OCI-M2 (cell line): ENCODE measurements around the gene UBE2S.

Source experiments
- DNase-seq: peaks from one replicate; lab custom pipeline; 2025; ENCODE audit not compliant: unreplicated experiment; lab: John Stamatoyannopoulos, UW

Gene UBE2S

DNA sequence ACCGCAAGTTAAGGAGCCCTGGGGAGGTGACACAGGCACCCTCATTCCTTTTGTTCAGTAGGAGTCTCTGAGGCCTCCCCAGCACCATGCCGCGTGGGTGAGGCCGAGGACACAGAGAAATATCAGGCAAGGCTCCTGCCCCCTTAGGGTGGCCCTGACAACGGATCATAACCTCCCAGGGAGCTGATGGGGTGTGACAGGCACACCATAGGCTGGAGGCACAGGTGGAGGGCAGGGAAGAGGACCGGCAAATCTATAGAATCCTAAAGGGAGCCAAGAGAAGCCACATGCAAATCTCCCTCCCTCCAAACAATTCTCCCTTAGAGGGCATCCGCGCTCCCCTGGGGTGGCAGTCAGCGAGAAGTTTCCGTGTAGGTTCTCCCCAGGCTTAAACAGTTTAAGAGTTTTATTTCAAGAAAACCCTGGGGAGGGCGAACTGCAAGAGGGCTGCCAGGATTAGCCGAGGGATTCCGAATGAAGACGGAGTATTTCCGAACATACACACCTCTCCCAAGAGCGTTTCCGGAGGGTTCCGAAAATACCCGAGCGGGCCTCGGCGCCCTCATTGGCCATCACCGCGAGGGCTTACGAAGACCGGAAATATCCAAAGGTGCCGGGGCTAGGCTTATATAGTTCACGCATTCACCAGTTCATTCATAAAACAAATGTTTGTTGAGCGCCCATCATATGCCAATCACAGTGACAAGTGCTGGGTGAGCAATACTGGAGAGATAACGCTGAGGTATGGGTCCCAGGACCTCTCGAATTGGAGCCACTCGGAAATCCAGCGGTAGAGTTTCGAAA, 22.5 kb downstream of the UBE2S start:
- DNase-seq, result peak; percentile 99

DNA sequence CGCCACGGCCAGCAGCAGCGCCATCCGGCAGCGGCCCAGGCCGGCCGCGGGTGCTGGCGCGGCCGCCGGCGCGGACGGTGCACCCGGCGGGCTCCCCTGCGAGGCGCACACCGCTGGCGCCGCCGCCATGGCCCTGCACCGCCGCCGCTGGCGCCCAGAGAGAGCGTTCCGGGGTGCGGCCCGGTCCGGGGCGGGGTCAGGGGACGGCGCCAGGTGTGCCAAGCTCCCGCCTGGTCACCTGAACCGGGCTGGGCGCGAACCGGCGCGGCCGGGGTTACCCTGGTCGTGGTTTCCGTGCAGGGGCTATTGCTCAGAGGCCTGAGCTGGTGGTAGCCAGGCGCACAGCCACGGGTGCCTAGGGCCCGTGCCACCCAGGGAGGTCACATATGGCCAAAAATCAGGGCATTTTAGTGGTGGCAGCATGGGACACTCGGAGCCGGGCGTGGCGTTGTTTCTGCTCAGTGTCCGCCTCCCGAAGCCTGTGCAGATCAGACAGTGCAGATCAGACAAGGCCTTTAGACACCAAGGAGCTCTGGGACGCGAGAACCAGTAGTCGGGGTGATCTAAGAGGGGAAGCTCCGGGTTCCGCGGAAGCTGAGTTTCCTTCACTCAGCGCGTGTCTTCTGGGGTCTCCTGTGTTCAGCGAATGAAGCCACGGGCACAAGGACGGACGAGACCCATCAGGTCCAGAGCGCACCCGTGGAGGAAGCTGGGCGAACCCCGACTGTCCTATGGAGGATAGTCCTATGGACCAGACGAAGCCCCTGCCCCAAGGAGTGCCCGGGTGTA, 23.3 kb downstream of the UBE2S start, which contains the start of gene TMEM238:
TSS of gene TMEM238 (minus strand) at position 162 of the 789 bp plus-strand sequence. CDS start at position 129, 33 bp downstream.
- DNase-seq, result no peak

DNA sequence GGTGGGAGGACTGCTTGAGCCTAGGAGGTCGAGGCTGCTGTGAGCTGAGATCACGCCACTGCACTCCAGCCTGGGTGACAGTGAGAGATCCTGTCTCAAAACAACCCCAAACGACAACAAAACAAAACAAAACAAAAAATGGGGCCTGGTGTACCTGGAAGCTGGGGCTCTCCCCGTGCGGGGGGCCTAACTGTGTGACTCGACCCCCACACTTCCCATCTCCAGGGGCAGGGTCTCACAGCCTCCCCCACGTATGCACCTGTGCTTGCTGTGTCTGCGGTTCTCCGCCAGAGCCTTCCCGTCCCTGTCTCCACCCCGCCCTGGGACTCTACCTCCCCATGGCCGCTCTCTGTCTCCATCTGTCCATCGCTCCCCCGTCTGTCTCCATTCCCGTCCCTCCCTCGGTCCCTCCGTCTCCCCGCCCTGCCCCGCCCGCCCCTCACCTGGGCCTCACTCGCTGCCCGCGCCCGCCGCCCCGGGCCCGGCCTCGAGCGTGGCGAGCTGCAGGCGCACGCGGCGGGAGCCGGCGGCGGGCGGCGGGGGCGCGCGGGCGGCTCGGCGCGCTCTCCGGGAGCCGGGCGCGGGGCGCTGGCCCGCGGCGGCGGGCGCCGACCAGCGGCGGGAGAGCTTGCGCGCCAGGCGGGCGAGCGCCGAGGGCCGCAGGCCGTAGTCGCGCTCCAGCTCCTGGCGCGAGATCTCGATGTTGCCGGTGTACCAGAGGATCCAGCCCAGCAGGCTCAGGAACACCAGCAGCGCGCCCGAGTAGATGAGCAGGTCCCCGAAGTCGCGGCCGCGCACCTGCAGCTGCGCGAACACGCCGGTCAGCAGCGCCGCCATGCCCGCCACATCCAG, 24.1 kb downstream of the UBE2S start:
- DNase-seq, result no peak

GRCh38 chr19:55382522-55383054, 25.0 kb downstream of the UBE2S start:
- no peak for DNase-seq

- DNase-seq, result no peak
These were observed 25.6 kb downstream of the UBE2S start for GRCh38 chr19:55382013-55382412.

GRCh38 chr19:55379174-55379573, 28.4 kb downstream of the UBE2S start:
- DNase-seq, result no peak

GRCh38 chr19:55377356-55378131, 30.0 kb downstream of the UBE2S start:
- DNase-seq, result no peak

GRCh38 chr19:55376241-55376933, 31.2 kb downstream of the UBE2S start, which contains the start of gene TMEM190:
TSS of gene TMEM190 (plus strand) at chr19:55376826. CDS start at chr19:55376854, 28 bp downstream.
- DNase-seq, result no peak

DNA sequence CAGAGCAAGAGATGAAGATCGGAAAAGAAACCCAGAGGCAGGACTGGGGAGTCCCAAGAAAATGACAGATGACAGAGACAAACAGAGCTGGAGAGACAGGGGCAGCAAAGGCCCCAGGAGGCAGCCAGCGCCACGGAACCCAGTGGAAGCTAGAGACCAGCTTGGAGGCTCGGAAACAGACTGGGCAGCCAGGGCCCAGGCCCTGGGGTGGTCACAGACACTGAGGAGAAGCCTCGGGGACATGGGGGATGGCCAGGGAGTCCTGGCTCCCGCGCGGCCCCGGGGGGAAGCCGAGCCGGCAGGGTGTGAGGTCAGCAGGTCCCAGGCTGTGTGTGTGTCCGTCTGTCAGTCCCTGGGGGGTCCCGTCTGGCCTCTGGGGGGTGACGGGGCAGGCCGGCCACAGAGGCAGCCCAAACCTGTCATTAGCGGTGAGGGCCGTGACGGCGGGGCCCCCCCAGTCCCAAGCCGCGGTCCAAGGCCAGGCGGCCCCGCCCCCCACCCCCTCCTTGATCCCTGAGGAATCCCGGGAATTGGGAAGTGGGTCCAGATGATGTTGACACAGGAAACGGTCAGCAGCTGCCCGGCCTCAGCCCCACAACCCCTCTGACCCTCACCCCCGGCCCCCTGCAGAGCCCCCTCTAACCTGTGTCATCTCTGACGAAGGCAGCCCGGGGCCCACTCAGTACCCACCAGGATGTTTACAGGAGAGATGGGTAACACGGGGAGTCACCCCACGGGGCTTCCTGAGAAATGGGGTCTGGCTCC, 33.4 kb downstream of the UBE2S start:
- DNase-seq, result no peak

GRCh38 chr19:55373306-55373992, 34.1 kb downstream of the UBE2S start:
- no peak for DNase-seq

DNA sequence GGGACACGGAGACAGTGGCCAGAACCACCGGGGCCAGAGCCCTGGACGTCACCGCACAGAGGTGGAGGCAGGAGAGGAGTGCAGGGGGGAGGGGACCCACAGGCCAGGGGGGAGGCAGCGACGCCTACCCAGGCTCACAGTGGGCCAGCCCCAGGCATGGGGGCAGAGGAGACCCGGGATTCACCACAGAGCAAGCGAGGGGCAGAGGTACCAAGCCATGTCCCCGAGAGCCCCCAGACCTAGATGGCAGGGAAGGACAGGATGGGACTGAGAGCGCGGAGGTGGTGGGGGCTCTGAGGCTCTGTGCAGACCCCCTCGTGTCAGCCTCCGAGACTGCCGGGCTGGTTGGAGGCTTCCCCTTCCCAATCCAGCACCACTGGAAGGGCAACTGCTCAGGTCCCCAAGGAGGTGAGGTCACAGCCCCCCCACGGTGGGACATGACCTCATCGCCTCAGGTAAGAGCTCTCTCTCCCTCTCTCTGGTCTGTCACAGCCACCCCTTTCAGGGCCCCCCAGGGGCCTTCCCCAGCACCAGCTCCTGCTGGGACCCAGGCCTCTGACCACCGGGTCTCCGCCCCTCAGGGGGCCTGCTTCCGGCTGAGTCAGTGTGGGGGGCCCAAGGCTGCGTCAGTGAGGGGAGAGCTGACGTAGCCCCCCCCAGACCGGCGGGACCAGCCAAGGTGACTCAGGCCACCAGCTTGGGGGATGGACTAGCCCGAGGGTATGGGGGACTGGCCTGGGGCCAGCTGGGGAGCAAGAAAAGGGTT, 35.1 kb downstream of the UBE2S start:
- no peak for DNase-seq

DNA sequence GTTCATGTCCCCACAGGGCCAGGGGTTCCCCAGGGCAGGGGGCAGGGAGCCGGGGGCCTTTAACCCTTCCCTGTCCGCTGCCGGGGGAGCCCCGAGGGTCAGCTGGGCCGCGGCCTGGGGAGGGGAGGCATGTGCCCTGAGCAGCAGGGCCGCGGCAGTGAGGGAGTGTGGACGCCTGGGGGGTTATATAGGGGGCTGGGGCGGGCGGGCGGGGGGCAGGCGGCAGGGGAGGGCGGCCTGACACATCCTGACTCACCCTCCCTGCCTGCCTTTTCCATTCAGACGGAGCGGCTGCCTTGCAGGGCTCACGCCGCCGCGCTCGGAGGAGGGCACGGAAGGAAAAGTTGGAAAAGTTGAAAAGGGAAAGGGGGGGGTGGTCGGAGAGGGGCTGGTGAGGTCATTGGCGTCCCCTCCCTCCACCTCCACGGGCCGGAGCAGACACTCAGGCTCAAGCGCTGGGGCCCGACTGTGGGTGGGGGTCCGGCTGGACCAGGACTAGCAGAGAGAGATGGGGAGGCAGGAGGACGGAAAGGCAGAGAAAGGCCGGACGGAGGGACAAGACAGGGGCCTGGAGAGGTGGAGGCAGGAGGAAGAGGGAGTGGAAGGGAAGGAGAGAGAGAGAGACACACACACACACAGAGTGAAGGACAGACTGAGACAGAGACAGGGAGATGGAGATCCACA, 37.1 kb downstream of the UBE2S start, which contains the start of gene IL11:
TSS of gene IL11 (minus strand) at position 159 of the 684 bp plus-strand sequence. CDS start at position 6, 153 bp downstream.
- DNase-seq, result no peak

DNA sequence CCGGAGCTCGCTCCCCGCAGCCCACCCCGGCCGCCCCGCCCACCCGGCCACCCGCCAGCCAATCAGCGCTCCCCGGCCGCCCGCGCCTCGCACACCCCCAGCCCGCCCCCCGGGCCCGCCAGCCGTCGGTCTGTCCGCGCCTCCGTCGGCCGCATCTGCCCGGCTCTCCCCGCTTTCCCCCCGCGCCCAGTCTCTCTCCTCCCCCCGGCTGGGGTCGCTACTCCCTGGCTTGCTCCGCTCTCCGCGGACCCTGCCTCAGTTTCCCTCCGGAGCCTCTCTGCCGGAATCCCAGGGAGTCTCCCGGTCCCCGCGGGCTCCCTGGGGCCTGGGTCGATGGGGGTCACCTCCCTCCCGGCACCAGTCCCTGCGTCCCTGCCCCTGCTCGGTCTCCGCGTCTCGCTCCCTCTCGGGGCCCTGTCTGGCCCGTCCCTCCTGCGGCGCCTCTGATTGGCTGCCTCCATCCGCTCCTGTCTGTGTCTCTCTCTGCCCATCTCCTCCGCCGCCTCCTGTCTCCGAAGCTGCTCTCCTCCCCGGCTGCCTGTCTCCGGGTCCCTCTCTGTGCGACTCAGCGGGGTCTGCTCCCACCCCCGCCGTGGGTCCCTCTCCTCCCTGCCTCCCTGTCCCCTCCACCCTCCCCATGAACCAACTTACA, 37.8 kb downstream of the UBE2S start:
- no peak for DNase-seq

DNA sequence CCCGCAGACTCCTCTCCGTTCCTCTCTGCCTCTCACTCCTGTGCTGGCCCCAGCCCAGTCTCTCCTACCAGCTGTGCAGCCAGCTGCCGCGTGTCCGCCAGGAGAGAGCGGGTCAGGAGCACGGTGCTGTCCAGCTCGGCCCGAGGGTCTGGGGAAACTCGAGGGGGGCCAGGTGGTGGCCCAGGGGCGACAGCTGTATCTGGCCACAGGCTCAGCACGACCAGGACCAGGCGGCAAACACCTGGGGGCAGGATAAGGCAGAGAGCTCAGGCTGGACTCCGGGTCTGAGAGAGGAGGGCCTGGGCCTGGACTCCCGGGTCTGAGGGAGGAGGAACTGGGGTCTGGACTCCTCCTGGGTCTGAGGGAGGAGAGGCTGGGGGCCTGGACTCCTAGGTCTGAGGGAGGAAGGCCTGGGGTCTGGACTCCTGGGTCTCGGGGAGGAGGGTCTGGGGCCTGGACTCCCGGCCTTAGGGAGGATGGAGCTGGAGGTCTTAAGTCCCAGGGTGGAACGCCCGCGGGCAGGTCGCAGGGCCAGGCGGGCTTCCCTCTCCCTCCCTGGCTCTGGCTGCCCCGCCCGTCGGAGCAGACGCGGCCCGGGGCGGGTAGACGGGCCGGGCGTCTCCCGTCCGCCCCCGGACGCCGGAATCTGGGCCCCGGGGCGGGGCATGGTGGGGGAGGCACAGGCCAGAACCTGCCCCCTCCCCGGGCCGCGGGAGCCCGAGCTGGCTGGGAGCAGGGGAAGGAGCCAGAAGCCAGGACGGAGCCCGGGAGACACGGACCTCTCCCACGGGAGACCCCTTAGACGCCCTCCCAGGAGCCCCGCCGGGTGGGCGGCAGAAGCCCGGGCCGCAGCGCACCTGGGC, 38.7 kb downstream of the UBE2S start:
- DNase-seq, result no peak

- no peak for DNase-seq
These were observed 39.5 kb downstream of the UBE2S start for GRCh38 chr19:55368106-55368505.
